WTC11 (cell line): ENCODE results near the gene ELAPOR1. TPM values are rescaled to one million over a fixed set of nuclear protein-coding genes. Genes with fewer than 3 reads are reported as not detected.

ENCODE experiments used
- ATAC-seq: fragments of 200-7000 bp; cut with Tn5 transposase; 2 replicates; pipeline ENCODE4 v1.10.0; 2021; ENCODE audit warnings: mild to moderate bottlenecking, moderate library complexity
- CTCF ChIA-PET: fragments of 300-600 bp; sonication (Branson Sonifier 250); formaldehyde crosslinking; loops from one replicate; lab custom pipeline; 2021; ENCODE audit warnings: antibody characterized with exemption; lab: Charles Lee
- POLR2A ChIA-PET: fragments of 350-600 bp; sonication (Branson Sonifier 250); formaldehyde crosslinking; loops from one replicate; lab custom pipeline; 2021; ENCODE audit warnings: antibody characterized with exemption; lab: Charles Lee
- DNase-seq: peaks from one replicate; pipeline ENCODE4 v3.0.0; 2021; ENCODE audit warnings: low spot score
- H3K27ac Mint-ChIP-seq: 2 replicates; pipeline ENCODE4 v1.8.0; 2021; ENCODE audit warnings: mixed read lengths
- H3K27me3 Mint-ChIP-seq: 2 replicates; pipeline ENCODE4 v1.8.0; 2021; ENCODE audit warnings: low read depth, mild to moderate bottlenecking, moderate library complexity, mixed read lengths
- H3K36me3 Mint-ChIP-seq: 2 replicates; pipeline ENCODE4 v1.8.0; 2021; ENCODE audit warnings: mixed read lengths
- H3K4me1 Mint-ChIP-seq: 2 replicates; pipeline ENCODE4 v1.8.0; 2022; ENCODE audit warnings: mixed read lengths
- H3K4me3 Mint-ChIP-seq: 2 replicates; pipeline ENCODE4 v1.8.0; 2021; ENCODE audit warnings: mild to moderate bottlenecking, moderate library complexity, mixed read lengths
- H3K9me3 Mint-ChIP-seq: 2 replicates; pipeline ENCODE4 v1.8.0; 2021; ENCODE audit warnings: mixed read lengths
- CBFB ChIP-seq: sonication (generic); formaldehyde crosslinking; IDR thresholded peaks from 2 replicates; pipeline ENCODE4 v1.8.1; 2022; ENCODE audit warnings: mild to moderate bottlenecking, low read depth, missing genetic modification reagents
- CREB1 ChIP-seq: sonication (generic); formaldehyde crosslinking; IDR thresholded peaks from 2 replicates; pipeline ENCODE4 v1.8.0; 2023; ENCODE audit warnings: mild to moderate bottlenecking, missing genetic modification reagents
- ESRRA ChIP-seq: sonication (generic); formaldehyde crosslinking; IDR thresholded peaks from 2 replicates; pipeline ENCODE4 v1.8.1; 2022; ENCODE audit warnings: mild to moderate bottlenecking, missing genetic modification reagents, borderline replicate concordance
- JAZF1 ChIP-seq: fragments of 250-450 bp; sonication (Bioruptor Pico); IDR thresholded peaks from 2 replicates; pipeline ENCODE4 v1.9.0; 2021; ENCODE audit warnings: moderate library complexity, mild to moderate bottlenecking, inconsistent platforms
- JUN ChIP-seq: sonication (generic); formaldehyde crosslinking; IDR thresholded peaks from 2 replicates; pipeline ENCODE4 v1.8.0; 2023; ENCODE audit warnings: mild to moderate bottlenecking, missing genetic modification reagents
- KAT7 ChIP-seq: sonication (generic); formaldehyde crosslinking; IDR thresholded peaks from 2 replicates; pipeline ENCODE4 v1.8.1; 2023; ENCODE audit warnings: missing genetic modification reagents, mild to moderate bottlenecking, borderline replicate concordance
- MXD4 ChIP-seq: fragments of 250-450 bp; sonication (Bioruptor Pico); IDR thresholded peaks from 2 replicates; pipeline ENCODE4 v1.8.0; 2021; ENCODE audit warnings: mild to moderate bottlenecking, moderate library complexity, borderline replicate concordance
- NFYB ChIP-seq: sonication (generic); formaldehyde crosslinking; conservative IDR thresholded peaks from 2 replicates; pipeline ENCODE4 v1.8.0; 2022; ENCODE audit warnings: low read depth, missing genetic modification reagents
- NR2C2 ChIP-seq: sonication (generic); formaldehyde crosslinking; IDR thresholded peaks from 2 replicates; pipeline ENCODE4 v1.8.0; 2022; ENCODE audit warnings: mild to moderate bottlenecking, missing genetic modification reagents
- SP1 ChIP-seq: sonication (generic); formaldehyde crosslinking; conservative IDR thresholded peaks from 2 replicates; pipeline ENCODE4 v1.8.1; 2022; ENCODE audit warnings: missing genetic modification reagents
- TEAD4 ChIP-seq: sonication (generic); formaldehyde crosslinking; IDR thresholded peaks from 2 replicates; pipeline ENCODE4 v1.8.0; 2022; ENCODE audit warnings: mild to moderate bottlenecking, missing genetic modification reagents
- ZNF219 ChIP-seq: sonication (generic); formaldehyde crosslinking; IDR thresholded peaks from 2 replicates; pipeline ENCODE4 v1.8.0; 2023; ENCODE audit warnings: missing genetic modification reagents, mild to moderate bottlenecking, borderline replicate concordance
- ZNF416 ChIP-seq: fragments of 250-450 bp; sonication (Bioruptor Pico); IDR thresholded peaks from 2 replicates; pipeline ENCODE4 v1.9.0; 2021; ENCODE audit warnings: mild to moderate bottlenecking, inconsistent platforms
- ZNF423 ChIP-seq: fragments of 250-450 bp; sonication (Bioruptor Pico); IDR thresholded peaks from 2 replicates; pipeline ENCODE4 v2.1.2; 2022; ENCODE audit warnings: mild to moderate bottlenecking, moderate library complexity
- total RNA-seq: library from RNA; stranded (reverse); gene quantifications from 3 replicates; pipeline ENCODE4 v1.2.3, GENCODE V29; 2021
- TF ChIP-seq, protein P1 (sequence below): sonication (generic); formaldehyde crosslinking; IDR thresholded peaks from 2 replicates; pipeline ENCODE4 v1.8.1; 2022; ENCODE audit warnings: low read depth, mild to moderate bottlenecking, moderate library complexity, missing genetic modification reagents, borderline replicate concordance
- TF ChIP-seq, protein P2 (sequence below): sonication (generic); formaldehyde crosslinking; IDR thresholded peaks from 2 replicates; pipeline ENCODE4 v1.8.1; 2022; ENCODE audit warnings: missing genetic modification reagents, borderline replicate concordance
- TF ChIP-seq, protein P3 (sequence below): sonication (generic); formaldehyde crosslinking; IDR thresholded peaks from 2 replicates; pipeline ENCODE4 v1.8.1; 2023; ENCODE audit warnings: mild to moderate bottlenecking, moderate library complexity, missing genetic modification reagents
- TF ChIP-seq, protein P4 (sequence below): sonication (generic); formaldehyde crosslinking; IDR thresholded peaks from 2 replicates; pipeline ENCODE4 v1.8.0; 2022; ENCODE audit warnings: mild to moderate bottlenecking, missing genetic modification reagents
- TF ChIP-seq, protein P5 (sequence below): fragments of 250-450 bp; sonication (Bioruptor Pico); IDR thresholded peaks from 2 replicates; pipeline ENCODE4 v1.9.0; 2021; ENCODE audit warnings: mild to moderate bottlenecking
- TF ChIP-seq, protein P6 (sequence below): sonication (generic); formaldehyde crosslinking; IDR thresholded peaks from 2 replicates; pipeline ENCODE4 v1.8.1; 2023; ENCODE audit warnings: mild to moderate bottlenecking, missing genetic modification reagents, borderline replicate concordance

The ELAPOR1 gene
- total RNA-seq, 1 experiment from 2014 or later = 1.1 TPM

DNA sequence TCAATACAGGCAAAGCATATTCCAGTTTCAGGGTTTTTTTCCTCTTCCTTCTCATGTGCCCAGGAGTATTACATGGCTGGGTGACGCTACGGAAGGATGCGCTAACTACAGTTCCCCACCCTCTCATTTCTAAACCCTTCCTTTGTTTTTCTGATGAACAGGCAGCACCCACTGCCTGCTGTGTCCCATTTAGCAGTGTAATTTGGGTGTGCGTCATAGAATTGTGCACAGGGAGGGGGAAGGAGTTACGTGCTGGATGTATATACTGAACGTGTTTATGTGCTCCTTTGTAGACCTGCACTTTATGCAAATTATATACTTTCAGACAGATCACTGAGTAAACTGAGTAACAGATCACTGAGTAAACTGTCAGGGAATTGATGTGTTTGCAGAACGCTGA lies 44.5 kb downstream of the ELAPOR1 start:
- DNase-seq (no peak), ATAC-seq (no peak)
- H3K4me3 Mint-ChIP-seq = no peak overlapping the region
- ChIA-PET CTCF (no interaction called here), POLR2A (no interaction called here)
- no peak for TF ChIP-seq SP1 (CRISPR knock-in tag)
- TF ChIP-seq ZNF423 = no peak
- H3K27me3 Mint-ChIP-seq = no peaks in the 10 kb centered on the region
- no peak overlapping the region for H3K27ac Mint-ChIP-seq
- H3K36me3 Mint-ChIP-seq = no peaks in the 10 kb centered on the region
- no peaks in the 10 kb centered on the region for H3K9me3 Mint-ChIP-seq
- H3K4me1 Mint-ChIP-seq = no peaks in the 10 kb centered on the region

DNA sequence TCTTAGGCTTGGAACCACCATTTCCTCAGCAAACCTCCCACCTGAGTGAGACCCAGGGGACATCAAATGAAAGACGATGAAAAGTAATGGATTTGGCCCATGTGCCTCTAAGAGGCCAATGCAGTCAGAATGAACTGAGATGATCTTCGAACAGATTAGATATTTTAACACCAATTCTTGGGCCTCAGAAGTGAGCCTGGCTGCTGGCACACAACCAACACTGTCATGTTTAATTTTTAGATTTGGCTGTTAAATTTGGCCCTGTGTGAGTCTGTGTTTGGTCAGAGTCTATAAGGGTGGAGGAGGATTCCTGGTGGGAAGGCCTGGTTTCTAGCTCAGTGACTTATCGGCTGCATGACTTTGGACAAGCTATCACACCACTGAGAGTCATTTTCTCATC lies 45.4 kb downstream of the ELAPOR1 start:
- H3K4me3 Mint-ChIP-seq = no peak overlapping the region
- H3K27ac Mint-ChIP-seq = no peak overlapping the region
- no peaks in the 10 kb centered on the region for H3K36me3 Mint-ChIP-seq
- POLR2A ChIA-PET = no interaction called here
- CTCF ChIA-PET = interaction anchor here (1.6 kb wide), 1 partner anchor 46 kb away, joined by 3 read pairs; a partner anchor contains a TSS
- TF ChIP-seq, protein P1, sequence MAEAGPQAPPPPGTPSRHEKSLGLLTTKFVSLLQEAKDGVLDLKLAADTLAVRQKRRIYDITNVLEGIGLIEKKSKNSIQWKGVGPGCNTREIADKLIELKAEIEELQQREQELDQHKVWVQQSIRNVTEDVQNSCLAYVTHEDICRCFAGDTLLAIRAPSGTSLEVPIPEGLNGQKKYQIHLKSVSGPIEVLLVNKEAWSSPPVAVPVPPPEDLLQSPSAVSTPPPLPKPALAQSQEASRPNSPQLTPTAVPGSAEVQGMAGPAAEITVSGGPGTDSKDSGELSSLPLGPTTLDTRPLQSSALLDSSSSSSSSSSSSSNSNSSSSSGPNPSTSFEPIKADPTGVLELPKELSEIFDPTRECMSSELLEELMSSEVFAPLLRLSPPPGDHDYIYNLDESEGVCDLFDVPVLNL (CRISPR knock-in tag) = no peak
- TF ChIP-seq ESRRA (CRISPR knock-in tag) (no peak), NFYB (no peak), TEAD4 (CRISPR knock-in tag) (no peak), CREB1 (CRISPR knock-in tag) (no peak), JUN (CRISPR knock-in tag) (no peak), ZNF416 (CRISPR knock-in tag) (no peak), ZNF423 (no peak), NR2C2 (no peak), MXD4 (CRISPR knock-in tag) (no peak), KAT7 (CRISPR knock-in tag) (no peak), CBFB (CRISPR knock-in tag) (no peak)
- TF ChIP-seq, protein P2, sequence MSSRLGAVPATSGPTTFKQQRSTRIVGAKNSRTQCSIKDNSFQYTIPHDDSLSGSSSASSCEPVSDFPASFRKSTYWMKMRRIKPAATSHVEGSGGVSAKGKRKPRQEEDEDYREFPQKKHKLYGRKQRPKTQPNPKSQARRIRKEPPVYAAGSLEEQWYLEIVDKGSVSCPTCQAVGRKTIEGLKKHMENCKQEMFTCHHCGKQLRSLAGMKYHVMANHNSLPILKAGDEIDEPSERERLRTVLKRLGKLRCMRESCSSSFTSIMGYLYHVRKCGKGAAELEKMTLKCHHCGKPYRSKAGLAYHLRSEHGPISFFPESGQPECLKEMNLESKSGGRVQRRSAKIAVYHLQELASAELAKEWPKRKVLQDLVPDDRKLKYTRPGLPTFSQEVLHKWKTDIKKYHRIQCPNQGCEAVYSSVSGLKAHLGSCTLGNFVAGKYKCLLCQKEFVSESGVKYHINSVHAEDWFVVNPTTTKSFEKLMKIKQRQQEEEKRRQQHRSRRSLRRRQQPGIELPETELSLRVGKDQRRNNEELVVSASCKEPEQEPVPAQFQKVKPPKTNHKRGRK (CRISPR knock-in tag) = no peak
- TF ChIP-seq, protein P3, sequence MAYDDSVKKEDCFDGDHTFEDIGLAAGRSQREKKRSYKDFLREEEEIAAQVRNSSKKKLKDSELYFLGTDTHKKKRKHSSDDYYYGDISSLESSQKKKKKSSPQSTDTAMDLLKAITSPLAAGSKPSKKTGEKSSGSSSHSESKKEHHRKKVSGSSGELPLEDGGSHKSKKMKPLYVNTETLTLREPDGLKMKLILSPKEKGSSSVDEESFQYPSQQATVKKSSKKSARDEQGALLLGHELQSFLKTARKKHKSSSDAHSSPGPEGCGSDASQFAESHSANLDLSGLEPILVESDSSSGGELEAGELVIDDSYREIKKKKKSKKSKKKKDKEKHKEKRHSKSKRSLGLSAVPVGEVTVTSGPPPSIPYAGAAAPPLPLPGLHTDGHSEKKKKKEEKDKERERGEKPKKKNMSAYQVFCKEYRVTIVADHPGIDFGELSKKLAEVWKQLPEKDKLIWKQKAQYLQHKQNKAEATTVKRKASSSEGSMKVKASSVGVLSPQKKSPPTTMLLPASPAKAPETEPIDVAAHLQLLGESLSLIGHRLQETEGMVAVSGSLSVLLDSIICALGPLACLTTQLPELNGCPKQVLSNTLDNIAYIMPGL = no peak
- TF ChIP-seq, protein P4, sequence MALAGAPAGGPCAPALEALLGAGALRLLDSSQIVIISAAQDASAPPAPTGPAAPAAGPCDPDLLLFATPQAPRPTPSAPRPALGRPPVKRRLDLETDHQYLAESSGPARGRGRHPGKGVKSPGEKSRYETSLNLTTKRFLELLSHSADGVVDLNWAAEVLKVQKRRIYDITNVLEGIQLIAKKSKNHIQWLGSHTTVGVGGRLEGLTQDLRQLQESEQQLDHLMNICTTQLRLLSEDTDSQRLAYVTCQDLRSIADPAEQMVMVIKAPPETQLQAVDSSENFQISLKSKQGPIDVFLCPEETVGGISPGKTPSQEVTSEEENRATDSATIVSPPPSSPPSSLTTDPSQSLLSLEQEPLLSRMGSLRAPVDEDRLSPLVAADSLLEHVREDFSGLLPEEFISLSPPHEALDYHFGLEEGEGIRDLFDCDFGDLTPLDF (CRISPR knock-in tag) = no peak
- H3K9me3 Mint-ChIP-seq = no peaks in the 10 kb centered on the region
- H3K27me3 Mint-ChIP-seq = no peaks in the 10 kb centered on the region
- no peaks in the 10 kb centered on the region for H3K4me1 Mint-ChIP-seq
- ATAC-seq = no peak
- DNase-seq = no peak

DNA sequence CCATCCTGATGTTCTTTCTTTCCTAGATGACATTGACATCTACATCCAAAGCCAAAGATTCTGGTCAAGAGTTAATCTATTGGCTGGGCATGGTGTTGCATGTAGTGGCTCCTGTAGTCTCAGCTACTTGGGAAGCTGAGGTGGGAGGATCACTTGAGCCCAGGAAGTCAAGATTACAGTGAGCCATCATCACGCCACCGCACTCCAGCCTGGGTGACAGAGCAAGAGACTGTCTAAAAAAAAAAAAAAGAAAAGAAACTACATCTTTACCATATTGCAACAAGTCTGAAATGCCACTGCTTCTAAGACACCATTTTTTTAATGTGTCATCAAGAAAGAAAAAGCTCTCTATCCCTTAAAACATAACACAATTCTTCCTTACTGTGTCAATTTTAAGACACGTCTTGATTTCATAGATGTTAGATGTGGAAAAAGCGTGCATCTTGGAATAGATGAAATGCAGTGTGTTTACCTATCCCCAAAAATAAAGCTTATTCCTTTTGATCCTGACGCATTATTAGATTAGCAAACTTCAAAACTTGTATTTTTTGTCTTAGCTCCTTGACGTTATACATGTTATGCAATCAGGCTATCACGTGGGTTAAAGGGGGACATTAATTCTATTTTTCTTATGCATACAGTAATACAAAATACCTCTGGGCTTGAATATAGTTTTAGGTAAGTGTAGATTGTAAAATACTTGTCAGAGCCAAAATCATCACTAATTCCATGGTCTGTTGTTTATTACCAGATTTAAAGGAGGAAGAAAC lies 46.3 kb downstream of the ELAPOR1 start:
- no peaks in the 10 kb centered on the region for H3K27me3 Mint-ChIP-seq
- TF ChIP-seq ZNF219 (CRISPR knock-in tag) = no peak
- TF ChIP-seq, protein P5, sequence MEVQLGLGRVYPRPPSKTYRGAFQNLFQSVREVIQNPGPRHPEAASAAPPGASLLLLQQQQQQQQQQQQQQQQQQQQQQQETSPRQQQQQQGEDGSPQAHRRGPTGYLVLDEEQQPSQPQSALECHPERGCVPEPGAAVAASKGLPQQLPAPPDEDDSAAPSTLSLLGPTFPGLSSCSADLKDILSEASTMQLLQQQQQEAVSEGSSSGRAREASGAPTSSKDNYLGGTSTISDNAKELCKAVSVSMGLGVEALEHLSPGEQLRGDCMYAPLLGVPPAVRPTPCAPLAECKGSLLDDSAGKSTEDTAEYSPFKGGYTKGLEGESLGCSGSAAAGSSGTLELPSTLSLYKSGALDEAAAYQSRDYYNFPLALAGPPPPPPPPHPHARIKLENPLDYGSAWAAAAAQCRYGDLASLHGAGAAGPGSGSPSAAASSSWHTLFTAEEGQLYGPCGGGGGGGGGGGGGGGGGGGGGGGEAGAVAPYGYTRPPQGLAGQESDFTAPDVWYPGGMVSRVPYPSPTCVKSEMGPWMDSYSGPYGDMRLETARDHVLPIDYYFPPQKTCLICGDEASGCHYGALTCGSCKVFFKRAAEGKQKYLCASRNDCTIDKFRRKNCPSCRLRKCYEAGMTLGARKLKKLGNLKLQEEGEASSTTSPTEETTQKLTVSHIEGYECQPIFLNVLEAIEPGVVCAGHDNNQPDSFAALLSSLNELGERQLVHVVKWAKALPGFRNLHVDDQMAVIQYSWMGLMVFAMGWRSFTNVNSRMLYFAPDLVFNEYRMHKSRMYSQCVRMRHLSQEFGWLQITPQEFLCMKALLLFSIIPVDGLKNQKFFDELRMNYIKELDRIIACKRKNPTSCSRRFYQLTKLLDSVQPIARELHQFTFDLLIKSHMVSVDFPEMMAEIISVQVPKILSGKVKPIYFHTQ (CRISPR knock-in tag) = no peak
- no peak for TF ChIP-seq JAZF1 (CRISPR knock-in tag)
- TF ChIP-seq, protein P6, sequence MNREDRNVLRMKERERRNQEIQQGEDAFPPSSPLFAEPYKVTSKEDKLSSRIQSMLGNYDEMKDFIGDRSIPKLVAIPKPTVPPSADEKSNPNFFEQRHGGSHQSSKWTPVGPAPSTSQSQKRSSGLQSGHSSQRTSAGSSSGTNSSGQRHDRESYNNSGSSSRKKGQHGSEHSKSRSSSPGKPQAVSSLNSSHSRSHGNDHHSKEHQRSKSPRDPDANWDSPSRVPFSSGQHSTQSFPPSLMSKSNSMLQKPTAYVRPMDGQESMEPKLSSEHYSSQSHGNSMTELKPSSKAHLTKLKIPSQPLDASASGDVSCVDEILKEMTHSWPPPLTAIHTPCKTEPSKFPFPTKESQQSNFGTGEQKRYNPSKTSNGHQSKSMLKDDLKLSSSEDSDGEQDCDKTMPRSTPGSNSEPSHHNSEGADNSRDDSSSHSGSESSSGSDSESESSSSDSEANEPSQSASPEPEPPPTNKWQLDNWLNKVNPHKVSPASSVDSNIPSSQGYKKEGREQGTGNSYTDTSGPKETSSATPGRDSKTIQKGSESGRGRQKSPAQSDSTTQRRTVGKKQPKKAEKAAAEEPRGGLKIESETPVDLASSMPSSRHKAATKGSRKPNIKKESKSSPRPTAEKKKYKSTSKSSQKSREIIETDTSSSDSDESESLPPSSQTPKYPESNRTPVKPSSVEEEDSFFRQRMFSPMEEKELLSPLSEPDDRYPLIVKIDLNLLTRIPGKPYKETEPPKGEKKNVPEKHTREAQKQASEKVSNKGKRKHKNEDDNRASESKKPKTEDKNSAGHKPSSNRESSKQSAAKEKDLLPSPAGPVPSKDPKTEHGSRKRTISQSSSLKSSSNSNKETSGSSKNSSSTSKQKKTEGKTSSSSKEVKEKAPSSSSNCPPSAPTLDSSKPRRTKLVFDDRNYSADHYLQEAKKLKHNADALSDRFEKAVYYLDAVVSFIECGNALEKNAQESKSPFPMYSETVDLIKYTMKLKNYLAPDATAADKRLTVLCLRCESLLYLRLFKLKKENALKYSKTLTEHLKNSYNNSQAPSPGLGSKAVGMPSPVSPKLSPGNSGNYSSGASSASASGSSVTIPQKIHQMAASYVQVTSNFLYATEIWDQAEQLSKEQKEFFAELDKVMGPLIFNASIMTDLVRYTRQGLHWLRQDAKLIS (CRISPR knock-in tag) = no peak

More for the DNA sequence above, 46.3 kb downstream of the ELAPOR1 start:
- CTCF ChIA-PET = interaction anchor here (0.6 to 1.6 kb wide), 2 partner anchors 23 to 47 kb away, joined by 3 to 5 read pairs; a partner anchor contains a TSS
- no peak overlapping the region for H3K27ac Mint-ChIP-seq
- H3K4me1 Mint-ChIP-seq = no peaks in the 10 kb centered on the region
- ATAC-seq (no peak), DNase-seq (no peak)
- POLR2A ChIA-PET = no interaction called here
- no peak overlapping the region for H3K4me3 Mint-ChIP-seq
- no peaks in the 10 kb centered on the region for H3K9me3 Mint-ChIP-seq
- H3K36me3 Mint-ChIP-seq = no peaks in the 10 kb centered on the region
